ENCODE data around the gene APLNR.

The APLNR gene

DNA sequence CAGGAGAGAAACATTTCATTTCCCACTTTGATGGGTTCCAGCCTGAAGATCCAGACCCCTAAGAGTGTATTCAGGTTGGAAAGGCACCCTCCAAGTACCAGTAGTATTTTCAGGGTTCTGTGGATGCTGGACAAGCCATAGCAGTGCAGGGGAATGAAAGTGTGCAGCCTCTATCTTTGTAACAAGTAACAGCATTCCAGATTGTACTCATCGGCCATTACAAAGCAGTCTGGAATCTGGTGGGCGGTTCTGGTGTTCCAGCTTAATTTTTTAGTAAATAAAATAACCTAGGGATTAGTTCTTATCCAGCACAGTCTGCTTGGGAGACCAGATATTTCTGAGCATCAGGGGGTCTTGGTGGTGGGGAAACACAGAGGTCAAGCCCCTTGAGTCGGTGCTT lies 22.6 kb downstream of the APLNR start:
- no peak for FAIRE-seq

DNA sequence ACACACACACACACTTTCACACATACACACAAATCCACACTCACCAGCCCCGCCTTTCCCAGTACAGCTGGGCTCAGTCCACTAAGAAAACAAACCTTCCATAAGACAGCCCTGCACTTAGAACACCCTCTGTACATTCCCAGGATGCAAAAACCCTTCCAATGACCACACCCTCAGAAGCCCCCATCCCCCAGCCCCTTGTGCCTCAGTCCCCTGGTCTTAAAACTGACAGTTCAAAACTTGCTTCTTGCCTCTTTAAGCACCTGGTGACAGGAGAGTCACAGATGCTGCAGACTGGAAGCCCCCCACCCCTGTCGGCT lies 23.0 kb downstream of the APLNR start:
- FAIRE-seq, result no peak

DNA sequence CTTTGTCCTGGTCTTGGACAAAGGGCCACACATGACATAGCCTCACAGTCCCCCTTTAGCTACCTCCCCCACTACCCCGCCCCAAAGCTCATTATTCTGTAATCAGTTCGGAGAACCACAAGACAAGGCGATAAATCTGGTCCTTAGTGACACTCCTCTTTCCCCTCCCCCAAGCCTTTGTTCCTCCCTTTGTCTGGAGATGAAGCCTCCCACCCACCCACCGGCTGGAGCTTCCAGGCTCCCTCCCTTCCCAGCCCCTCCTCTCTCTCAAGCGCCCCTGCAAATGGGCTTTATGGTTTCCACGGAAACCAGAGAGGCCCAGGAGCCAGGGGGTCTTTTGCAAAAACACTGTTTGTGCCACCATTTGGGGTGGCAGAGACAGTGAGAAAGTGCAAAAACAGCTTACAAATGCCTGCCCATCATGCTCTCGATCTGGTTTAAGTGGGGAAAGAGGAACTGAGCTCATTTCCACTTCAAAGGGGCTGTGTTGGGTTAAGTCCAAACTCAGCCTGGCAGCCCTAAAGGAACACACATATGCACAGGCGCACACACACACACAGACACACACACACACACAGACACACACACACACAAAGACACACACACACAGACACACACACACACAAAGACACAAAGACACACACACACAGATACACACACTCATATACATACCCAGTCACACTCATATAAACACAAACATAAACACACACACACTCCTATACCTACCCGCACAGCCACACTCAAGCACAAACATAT lies 23.5 kb downstream of the APLNR start:
- no peak for FAIRE-seq

GRCh38 chr11:57210781-57211180 lies 26.3 kb downstream of the APLNR start:
- no peak for FAIRE-seq

DNA sequence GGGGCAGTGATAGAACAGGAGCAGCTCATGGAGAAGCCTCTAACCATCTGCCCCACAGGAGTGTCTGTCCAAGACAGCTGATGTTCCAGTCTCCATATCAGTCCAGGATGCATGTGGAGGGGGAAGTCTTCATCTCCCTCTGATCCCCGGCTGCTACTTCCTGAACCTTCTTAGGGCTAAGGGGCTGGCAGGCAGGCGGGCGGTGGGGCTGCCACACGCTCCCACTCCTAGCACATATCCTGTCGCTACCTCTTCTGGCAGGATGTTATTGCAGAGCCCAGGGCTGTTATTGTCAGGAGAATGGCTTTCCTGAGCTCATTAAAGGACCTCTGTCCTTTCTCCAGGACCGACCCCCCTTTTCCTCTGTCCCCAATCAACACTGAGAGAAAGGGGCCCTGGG lies 29.9 kb downstream of the APLNR start:
- FAIRE-seq, result no peak

DNA sequence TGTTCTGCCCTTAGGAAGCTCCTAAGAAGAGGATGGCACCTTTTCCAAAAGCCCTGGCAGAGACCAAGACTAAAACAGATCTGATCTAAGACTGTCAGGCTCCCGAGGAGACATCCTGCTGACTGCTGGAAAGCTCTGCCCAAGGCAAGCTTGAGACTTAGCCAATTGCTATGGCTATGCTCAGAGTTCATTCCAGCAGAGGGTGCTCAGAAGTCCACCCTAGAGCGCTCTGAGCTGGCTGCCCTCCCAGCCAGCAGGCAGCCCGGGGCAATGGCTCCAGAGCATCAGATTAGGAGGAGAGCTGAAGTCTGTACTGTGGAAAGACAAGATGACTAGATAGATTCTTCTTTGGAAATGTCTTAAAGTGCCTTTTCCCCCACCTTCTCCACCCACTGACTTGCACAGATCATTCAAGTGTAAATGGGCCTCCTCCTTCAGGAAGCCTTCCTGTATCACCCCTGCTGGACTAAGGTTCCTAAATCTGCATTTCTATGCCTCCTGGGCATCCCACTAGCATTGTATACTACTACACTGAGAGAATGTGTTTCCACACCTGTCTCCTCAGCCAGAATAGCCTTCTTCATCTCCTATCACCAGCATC lies 31.9 kb downstream of the APLNR start:
- no peak for FAIRE-seq

- FAIRE-seq, result no peak
Measured at GRCh38 chr11:57203882-57204480, 33.1 kb downstream of the APLNR start.

DNA sequence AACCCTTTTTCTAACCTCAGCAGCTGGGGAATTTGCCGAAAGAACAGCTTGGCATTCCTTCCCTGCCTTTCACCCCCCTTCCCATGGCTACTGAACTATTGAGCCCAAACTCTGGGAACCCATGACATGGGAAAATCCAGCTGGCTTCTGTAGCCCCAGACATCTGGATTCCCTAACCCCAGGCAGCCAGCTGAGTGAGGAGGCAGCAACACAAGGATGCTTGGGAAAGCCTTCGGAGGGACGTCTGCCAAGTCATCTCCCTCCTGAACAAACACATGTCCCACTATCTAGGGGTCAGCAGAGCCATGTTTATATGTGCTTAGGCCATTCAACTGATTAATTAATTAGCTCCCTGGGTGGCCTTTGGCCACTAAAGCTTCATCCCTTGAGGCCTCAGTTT lies 33.7 kb downstream of the APLNR start:
- FAIRE-seq, result no peak

DNA sequence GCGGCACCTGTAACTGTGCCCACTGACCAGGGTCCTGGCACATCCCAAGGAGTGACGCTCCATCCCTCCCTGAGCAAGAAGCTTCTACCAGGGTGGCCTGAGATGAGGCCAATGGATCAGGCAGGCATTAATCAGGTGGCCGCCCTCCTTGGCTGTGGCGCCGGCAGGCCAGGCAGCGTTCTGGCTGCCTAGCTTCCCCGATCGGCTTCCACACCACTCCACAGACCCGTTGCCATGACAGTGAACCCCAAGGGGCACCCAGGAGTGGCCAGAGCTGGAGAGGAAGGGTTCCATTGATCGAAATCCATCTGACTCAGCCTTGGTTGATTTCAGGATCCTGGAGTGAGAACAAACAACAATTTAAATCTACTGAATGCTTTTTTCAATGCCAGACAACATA lies 34.8 kb downstream of the APLNR start:
- FAIRE-seq, result no peak

DNA sequence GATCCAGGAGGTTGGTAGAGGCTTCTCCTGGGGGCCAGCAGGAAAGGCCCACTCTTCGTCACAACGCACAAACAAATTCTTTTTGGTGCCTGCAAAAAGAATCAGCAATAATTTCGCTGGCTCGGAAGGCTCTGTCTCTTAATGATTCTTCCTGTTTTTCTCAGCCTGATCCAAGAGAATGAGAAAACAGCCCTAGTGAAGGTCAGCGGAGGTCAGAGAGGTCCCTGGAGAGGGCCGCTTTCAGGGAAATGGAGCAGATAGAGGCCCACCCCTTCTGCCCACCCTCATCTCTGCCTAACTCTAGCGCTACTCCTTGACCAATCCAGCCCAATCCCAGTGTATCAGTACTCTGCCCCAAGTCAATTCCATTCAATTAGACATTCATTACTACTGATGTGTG lies 36.1 kb downstream of the APLNR start:
- no peak for FAIRE-seq

- no peak for FAIRE-seq
Measured at GRCh38 chr11:57199330-57199729, 37.7 kb downstream of the APLNR start.

- FAIRE-seq, result no peak
Measured at GRCh38 chr11:57197762-57198161, 39.3 kb downstream of the APLNR start.

- FAIRE-seq, result no peak
Measured at GRCh38 chr11:57196596-57196995, 40.5 kb downstream of the APLNR start.

DNA sequence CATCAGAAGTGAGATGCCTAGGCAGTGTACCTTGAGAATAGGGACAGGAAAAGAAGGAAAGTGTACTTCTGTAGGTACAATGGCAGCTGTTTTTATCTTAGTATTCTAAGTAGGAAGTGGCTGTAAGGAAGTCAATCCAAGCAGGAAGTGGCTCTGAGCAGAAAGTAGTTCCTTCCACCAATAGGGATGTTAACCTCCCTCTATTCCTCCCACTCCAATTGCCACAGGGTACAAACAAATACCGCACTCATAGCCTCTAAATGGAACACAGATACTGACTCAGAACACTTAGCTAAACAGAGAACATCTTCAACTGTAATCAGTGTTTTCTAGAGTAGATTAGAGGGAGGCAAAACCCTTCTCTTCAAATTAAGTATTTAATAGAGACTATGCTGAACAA lies 44.7 kb downstream of the APLNR start:
- FAIRE-seq, result no peak

DNA sequence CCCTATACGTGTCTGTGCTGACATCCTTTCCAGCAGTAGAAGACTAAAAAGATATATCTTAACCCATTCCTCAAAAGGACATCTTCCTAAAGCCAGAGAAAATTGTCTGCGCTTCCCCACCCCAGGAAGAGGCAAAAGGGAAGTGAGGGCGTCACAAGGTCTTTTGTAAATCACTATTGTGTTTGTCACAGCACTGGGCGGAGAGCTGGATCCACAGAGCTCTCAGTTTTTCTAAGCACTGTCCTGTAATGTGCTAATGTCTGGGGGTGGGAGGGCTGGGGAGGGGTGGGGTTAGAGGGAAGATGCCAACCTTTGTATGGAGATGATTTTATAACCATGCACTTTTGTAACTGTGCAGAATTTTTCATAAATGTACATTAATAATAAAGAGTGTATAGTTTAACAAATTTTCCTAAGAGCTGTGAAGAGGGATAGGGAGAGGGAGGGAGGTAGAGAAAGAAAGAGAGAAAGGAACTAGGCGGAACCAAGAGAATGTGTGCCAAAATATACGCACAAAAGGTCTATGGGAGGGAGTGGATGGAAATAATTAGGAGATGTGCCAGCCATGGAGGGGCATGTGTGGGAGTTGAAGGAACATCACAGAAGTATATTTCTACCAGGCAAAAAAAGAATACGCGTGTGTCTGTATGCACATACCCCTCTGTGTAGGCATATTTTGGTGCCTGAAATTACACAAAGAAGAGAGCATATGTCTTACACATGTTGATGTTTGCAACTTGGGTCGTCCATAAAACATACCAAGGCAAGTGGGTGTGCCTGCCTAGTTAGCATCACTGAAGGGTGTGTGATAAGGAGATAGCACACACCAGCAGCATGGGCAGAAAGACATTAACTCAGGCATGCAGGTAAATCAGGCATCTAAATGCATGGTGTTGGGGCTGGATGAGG lies 45.5 kb downstream of the APLNR start:
- no peak for FAIRE-seq

- FAIRE-seq, result no peak
Measured at GRCh38 chr11:57190548-57190947, 46.5 kb downstream of the APLNR start.
